NCI-H446 treated with DMSO at 0.1 percent for 48 hours (cell line): Measurements from ENCODE around the gene DGLUCY.
"Not testable (repeated sequence)": the region's sequence is repeated elsewhere in the genome, so short reads cannot be mapped to it uniquely, and the experiment has no call there.

ENCODE experiments used
- DNase-seq: peaks from one replicate; lab custom pipeline; 2025; lab: John Stamatoyannopoulos, UW

DGLUCY gene

GRCh38 chr14:91140672-91141071 lies 26.8 kb downstream of the DGLUCY start:
- peak; percentile 39 for DNase-seq

DNA sequence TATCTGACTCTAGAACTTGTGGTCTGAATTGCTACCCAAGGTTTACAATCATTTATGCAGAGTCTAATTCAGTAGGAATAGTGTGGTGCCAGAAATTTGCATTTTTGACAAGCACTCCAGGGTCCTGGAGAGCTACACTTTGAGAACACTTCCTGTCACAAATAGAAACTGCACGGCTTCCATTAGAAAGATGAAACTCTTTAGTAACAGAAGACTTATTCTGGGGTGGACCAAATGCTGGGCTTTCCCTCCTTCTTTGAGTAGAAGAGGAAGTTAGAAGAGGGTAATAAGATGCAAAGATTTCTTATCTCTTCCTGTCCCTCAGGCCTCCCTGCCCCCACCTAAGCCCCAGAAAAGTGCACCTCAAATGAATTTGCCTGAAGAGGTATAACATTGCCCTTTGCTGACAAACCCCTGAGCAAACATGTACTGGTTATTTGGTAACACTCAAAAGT lies 28.4 kb downstream of the DGLUCY start:
- no peak for DNase-seq

DNA sequence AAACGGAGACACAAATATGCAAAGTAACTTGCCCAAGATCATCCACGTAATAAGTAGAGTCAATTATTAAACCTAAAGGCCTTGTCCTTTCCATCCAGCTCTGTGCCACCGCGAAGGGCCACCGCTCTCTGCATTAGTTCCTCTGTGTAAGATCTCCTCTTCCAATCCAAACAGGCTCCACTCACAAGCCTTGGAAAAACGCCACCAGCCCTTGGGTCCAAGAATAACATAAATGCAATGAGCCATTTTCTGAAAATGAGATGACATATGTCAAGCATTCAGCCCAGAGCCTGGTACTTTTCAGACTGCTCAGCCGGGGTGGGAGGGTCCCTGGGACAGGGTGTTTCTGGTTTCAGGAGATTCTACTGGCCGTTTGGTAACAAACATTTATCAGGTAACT lies 30.0 kb downstream of the DGLUCY start:
- DNase-seq = peak; percentile 89

GRCh38 chr14:91144425-91145145 lies 30.7 kb downstream of the DGLUCY start:
- no peak for DNase-seq

DNA sequence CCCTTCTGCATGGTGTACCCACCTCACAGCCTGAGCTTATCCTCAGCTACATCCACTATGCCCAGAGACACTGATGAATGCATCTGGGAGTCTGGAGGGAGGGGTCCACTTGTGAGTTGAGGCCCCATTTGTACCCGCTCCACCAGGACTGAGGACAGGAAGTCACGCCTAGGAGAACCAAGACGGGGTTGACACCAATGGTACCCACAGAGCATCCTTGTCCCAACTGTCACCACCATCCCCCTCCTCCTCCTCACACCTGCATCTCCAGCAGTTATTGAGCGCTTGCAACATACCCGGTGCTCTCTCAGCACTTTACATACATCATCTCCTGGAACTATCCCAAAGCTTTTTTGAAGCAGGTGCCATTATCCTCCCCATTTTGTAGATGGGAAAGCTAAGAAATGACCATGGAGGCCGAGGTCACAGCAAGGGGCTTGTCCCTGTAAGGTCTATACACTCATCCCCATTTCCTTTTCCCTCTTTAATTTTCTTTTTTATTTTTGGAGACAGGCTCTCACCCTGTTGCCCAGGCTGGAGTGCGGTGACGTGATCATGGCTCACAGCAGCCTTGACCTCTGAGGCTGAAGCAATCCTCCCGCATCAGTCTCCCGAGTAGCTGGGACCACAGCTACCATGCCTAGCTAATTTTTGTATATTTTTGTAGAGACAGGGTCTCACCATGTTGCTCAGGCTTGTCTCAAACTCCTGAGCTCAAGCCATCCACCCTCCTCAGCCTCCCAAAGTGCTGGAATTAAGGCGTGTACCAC lies 31.7 kb downstream of the DGLUCY start:
- no peak for DNase-seq

GRCh38 chr14:91146661-91147060 lies 32.8 kb downstream of the DGLUCY start:
- DNase-seq = no peak

DNA sequence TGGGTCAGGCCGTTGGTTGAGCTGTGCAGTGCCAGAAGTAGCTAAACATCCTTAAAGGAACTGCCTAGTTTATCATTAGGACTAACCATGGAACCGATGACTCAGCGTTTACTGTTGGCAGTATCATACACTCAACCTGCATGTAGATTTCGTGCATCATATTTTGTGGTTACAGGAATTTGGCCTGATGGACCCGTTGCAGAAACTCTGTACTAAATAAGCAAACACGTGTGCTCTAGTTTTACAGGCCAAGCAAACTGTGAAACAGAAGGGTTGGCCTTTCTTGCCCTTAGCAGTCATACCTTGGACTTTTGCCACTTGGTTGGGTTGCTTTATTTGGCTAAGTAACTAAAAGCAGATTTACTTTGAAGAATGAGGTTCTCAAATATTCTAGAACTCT lies 35.6 kb downstream of the DGLUCY start:
- peak; percentile 92 for DNase-seq

DNA sequence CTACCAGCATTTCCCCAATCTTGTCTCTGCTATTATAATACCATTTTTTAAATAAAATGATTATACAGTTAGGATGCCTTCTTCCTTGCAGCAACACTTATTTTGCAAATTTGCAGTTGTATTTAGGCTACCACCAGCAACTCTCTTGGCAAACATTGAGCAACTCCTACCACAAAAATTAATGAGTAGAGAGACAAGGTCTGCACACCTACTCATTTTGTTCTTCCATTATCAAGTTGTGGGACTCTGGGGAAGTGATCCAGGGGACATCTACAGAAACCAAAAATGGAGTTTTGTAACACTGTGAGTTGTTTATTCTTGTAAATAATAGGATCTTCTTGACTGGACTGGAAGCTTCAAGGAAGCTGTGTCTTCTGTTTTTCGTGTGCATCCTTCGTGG lies 38.6 kb downstream of the DGLUCY start:
- DNase-seq = no peak

- DNase-seq = peak; percentile 82
These were observed 39.5 kb downstream of the DGLUCY start for GRCh38 chr14:91153360-91153759.

DNA sequence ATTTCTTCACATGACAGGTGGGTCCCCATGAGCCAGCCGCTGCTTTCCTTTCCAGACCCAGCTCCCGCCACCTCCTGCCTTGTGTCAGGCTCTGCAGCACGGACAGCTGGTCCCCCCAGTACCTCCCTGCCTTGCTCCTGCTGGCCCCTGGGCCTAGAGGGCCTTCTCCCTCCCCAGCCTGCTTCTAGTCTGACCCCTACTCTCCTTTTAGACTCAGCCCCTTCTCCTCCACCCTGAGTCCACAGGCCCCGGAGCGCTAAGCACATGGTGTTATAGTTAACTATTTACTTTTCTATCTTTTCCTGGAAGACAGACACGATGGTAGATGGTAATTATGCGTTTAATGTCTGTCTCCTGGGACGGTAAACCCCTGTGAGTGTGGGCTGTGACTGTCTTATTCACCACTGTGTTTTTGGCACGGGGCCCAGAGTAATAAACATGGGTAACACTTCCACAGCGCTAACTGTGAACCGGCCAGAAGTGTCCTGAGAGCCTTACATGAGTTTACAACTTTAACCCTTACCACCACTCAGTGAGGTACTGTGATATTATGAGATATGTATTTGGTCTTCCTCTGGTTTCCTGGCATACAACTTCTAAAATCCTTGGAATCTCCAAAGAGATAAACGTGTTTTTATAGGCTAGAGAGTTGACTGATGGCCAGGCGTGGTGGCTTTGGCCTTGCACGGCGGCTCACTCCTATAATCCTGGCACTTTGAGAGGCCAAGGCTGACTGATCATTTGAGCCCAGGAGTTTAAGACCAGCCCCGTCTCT lies 41.2 kb downstream of the DGLUCY start:
- DNase-seq = peak; percentile 96

- DNase-seq = no peak
These were observed 41.8 kb downstream of the DGLUCY start for GRCh38 chr14:91155626-91156089.

DNA sequence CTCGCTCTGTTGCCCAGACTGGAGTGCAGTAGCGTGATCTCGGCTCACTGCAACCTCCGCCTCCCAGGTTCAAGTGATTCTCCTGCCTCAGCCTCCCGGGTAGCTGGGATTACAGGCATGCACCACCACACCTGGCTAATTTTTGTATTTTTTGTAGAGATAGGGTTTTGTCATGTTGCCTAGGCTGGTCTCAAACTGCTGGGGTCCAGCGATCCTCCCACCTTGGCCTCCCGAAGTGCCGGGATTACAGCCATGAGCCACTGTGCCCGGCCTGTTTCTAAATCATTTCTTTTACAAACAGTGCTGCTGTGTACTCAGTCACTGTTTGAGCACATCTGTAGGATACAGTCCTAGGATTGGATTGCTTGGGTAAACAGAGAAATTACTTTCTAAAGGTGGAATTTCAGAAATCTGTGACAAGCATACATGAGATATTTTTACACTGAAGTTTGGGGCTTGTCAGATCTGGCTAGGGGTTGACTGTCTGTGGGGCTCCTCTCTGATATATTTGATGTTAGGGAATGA lies 42.3 kb downstream of the DGLUCY start:
- not testable (repeated sequence) for DNase-seq

DNA sequence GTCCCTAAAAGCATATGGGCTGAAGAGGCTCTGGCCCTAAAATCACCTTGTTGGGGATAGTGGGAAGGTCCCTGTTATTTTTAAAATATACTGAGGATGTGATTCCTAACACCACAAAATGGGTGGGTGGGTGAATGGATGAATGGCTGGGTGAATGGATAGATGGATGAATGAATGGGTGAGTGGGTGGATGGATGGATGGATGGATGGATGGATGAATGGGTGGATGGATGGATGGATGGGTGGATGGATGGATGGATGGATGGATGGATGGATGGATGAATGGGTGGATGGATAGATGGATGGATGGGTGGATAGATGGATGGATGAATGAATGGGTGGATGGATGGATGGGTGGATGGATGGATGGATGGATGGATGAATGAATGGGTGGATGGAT lies 43.0 kb downstream of the DGLUCY start:
- not testable (repeated sequence) for DNase-seq

DNA sequence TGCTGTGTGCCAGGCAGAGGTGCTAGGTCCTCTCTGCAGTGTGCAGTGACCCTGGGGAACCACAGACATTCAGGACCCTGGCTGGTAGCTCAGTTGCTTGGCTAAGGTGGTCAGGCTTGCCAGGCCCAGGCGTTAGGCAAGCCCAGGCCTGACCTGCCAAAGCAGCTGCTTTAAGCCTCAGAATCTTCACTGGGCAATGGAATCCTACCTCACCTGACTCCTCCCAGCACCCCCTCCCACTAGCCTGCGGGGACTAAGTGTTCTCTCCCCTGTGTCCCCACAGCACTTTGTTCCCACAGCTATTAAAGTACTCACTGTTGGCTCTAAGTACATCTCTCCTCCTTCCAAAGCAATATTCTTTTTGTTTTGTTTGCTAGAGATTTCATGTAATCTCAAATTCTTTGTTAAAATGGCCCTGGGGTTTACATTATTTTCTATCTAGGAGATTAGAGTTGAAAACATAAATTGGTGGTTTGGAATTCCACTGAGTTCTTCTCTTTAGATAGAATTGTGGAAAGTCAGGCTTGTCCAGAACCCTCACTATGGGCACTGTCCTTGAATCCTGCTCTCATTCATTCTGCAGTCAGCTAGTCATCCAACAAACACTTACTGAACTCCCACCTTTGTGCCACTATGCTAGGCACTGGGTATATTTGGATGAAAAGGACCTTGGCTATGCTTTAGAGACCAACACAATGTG lies 44.4 kb downstream of the DGLUCY start:
- DNase-seq = no peak

GRCh38 chr14:91159182-91159581 lies 45.3 kb downstream of the DGLUCY start:
- no peak for DNase-seq

GRCh38 chr14:91159906-91160305 lies 46.0 kb downstream of the DGLUCY start:
- DNase-seq = no peak

GRCh38 chr14:91163316-91163715 lies 49.4 kb downstream of the DGLUCY start:
- peak; percentile 99 for DNase-seq

DNA sequence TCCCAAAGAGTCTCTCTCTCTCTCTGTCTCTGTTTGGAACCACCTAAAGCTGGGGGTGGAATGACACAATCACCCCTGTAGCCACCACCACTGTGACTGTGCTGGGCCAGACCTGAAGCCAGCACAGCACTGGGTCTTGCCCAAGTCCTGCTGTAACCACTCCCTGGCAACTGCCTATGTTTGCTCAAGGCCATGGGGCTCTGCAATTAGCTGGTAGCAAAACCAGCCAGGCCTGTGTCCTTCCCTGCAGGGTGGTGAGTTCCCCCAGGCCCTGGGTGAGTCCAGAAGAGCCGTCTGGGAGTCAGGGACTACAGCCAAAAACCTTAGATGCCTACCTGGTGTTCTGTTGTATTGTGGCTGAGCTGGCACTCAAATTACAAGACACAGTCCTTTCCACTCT lies 50.8 kb downstream of the DGLUCY start:
- peak; percentile 71 for DNase-seq

DNA sequence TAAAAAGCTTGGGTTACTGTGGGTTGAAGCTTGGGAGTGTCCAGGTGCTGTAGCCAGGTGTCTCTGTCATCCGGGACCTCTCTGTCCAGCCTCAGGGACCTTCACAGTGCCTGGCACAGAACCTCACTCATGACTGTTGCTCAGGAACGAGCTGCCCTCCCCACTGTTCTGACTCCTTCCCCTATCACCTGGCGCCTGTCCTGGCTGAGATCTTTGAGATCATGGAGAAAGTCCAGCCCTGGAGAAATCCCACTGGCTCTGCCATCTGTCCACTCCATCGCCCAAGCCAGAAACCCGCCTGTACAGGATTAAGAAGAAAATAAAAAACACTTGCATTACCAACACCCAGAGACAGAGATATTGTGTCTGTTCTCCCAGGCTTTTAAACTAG lies 53.5 kb downstream of the DGLUCY start:
- DNase-seq = peak; percentile 75

DNA sequence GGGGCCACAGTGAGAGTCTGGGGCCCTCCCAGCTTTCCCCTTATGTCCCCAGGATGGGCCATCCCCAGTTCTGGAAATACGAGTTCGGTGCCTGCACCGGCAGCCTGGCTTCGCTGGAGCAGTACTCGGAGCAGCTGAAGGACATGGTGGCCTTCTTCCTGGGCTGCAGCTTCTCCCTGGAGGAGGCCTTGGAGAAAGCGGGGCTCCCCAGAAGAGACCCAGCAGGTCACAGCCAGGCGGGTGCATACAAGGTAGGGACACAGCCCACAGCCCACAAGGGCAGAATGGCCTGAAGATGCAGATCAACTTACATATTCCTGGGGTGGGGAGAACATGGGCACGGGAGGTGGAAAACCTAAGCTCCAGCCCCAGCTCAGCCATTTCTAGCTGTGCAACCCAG lies 56.1 kb downstream of the DGLUCY start:
- DNase-seq = no peak

- DNase-seq = peak; percentile 93
These were observed 56.7 kb downstream of the DGLUCY start for GRCh38 chr14:91170504-91171121.
